K562 (cell line): ENCODE data around the gene MT1HL1.

Source experiments
- ARID3A ChIP-seq: IDR thresholded peaks from 2 replicates; pipeline ENCODE4 v1.6.1; 2012; ENCODE audit warnings: low read depth, low read length, improper control_type of control experiment, borderline replicate concordance
- CBFB ChIP-seq: sonication (generic); formaldehyde crosslinking; IDR thresholded peaks from 2 replicates; pipeline ENCODE4 v1.4.0; 2020; ENCODE audit warnings: mild to moderate bottlenecking, missing genetic modification reagents
- CBX2 ChIP-seq: fragments of 200-600 bp; sonication (generic); IDR thresholded peaks from one replicate; pipeline ENCODE4 v1.6.1; 2012; ENCODE audit warnings: mild to moderate bottlenecking, low read length, inconsistent platforms; ENCODE audit not compliant: insufficient read depth, poor library complexity, severe bottlenecking
- FOXM1 ChIP-seq, 2 experiments: fragments of 450-650 bp in 1 of 2; sonication (generic) in 1 of 2; formaldehyde crosslinking in 1 of 2; IDR thresholded peaks; 2 replicates each; pipeline versions ENCODE4 v1.6.1 to v1.9.0; 2017 to 2022; ENCODE audit warnings: low read depth in 2 of 2, mild to moderate bottlenecking in 2 of 2, missing genetic modification reagents in 1 of 2, moderate library complexity in 1 of 2
- NFIC ChIP-seq: fragments of 450-650 bp; IDR thresholded peaks from 2 replicates; pipeline ENCODE4 v1.6.1; 2017; ENCODE audit warnings: mild to moderate bottlenecking, inconsistent platforms
- PRPF4 ChIP-seq: fragments of 200-400 bp; formaldehyde crosslinking; IDR thresholded peaks from one replicate; pipeline ENCODE4 v1.6.1; 2017; ENCODE audit warnings: low read length, low read depth, mild to moderate bottlenecking; ENCODE audit not compliant: insufficient read depth, poor library complexity, severe bottlenecking
- RBM34 ChIP-seq: fragments of 200-400 bp; formaldehyde crosslinking; IDR thresholded peaks from 2 replicates; pipeline ENCODE4 v1.6.1; 2018; ENCODE audit warnings: low read length, borderline replicate concordance; ENCODE audit not compliant: insufficient read depth
- ZC3H11A ChIP-seq: IDR thresholded peaks from 2 replicates; pipeline ENCODE4 v1.6.1; 2012; ENCODE audit warnings: low read depth, low read length, improper control_type of control experiment
- TF ChIP-seq, protein P1 (sequence below), 3 experiments: IDR thresholded peaks in 2 of 3; conservative IDR thresholded peaks in 1 of 3; 2 replicates each; pipeline ENCODE4 v1.5.1; 2011 to 2012; ENCODE audit warnings: low read length in 3 of 3, mild to moderate bottlenecking in 3 of 3, control low read depth in 2 of 3, improper control_type of control experiment in 1 of 3, inconsistent platforms in 1 of 3, low read depth in 1 of 3, mixed read lengths in 1 of 3, moderate library complexity in 1 of 3; ENCODE audit not compliant: insufficient read depth in 2 of 3
- TF ChIP-seq, protein P2 (sequence below): sonication (generic); formaldehyde crosslinking; IDR thresholded peaks from 2 replicates; pipeline ENCODE4 v1.8.0; 2022; ENCODE audit warnings: mild to moderate bottlenecking, missing genetic modification reagents, borderline replicate concordance

GRCh38 chr1:236989290-236990051 is 14.8 kb downstream of the MT1HL1 start:
- TF ChIP-seq NFIC (no peak), CBX2 (no peak), ZC3H11A (no peak), RBM34 (no peak), FOXM1 (IDR thresholded peaks at IDR 0.05; ENCODE audit: low read depth) (no peak), FOXM1 (CRISPR knock-in tag; IDR thresholded peaks at IDR 0.05; ENCODE audit: low read depth) (no peak), ARID3A (no peak), PRPF4 (no peak), CBFB (CRISPR knock-in tag) (no peak)
- TF ChIP-seq, protein P1, sequence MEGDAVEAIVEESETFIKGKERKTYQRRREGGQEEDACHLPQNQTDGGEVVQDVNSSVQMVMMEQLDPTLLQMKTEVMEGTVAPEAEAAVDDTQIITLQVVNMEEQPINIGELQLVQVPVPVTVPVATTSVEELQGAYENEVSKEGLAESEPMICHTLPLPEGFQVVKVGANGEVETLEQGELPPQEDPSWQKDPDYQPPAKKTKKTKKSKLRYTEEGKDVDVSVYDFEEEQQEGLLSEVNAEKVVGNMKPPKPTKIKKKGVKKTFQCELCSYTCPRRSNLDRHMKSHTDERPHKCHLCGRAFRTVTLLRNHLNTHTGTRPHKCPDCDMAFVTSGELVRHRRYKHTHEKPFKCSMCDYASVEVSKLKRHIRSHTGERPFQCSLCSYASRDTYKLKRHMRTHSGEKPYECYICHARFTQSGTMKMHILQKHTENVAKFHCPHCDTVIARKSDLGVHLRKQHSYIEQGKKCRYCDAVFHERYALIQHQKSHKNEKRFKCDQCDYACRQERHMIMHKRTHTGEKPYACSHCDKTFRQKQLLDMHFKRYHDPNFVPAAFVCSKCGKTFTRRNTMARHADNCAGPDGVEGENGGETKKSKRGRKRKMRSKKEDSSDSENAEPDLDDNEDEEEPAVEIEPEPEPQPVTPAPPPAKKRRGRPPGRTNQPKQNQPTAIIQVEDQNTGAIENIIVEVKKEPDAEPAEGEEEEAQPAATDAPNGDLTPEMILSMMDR (IDR thresholded peaks at IDR 0.05 in 2 of 3, conservative IDR thresholded peaks at IDR 0.05 in 1 of 3; ENCODE audit: insufficient read depth in 2 of 3, low read depth in 1 of 3, low read length in 3 of 3) = no peak
- TF ChIP-seq, protein P2, sequence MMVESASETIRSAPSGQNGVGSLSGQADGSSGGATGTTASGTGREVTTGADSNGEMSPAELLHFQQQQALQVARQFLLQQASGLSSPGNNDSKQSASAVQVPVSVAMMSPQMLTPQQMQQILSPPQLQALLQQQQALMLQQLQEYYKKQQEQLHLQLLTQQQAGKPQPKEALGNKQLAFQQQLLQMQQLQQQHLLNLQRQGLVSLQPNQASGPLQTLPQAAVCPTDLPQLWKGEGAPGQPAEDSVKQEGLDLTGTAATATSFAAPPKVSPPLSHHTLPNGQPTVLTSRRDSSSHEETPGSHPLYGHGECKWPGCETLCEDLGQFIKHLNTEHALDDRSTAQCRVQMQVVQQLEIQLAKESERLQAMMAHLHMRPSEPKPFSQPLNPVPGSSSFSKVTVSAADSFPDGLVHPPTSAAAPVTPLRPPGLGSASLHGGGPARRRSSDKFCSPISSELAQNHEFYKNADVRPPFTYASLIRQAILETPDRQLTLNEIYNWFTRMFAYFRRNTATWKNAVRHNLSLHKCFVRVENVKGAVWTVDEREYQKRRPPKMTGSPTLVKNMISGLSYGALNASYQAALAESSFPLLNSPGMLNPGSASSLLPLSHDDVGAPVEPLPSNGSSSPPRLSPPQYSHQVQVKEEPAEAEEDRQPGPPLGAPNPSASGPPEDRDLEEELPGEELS = no peak
